Measurements from ENCODE around the gene GHRHR.

GHRHR gene

GRCh38 chr7:30937416-30937815 is 26.3 kb upstream of the GHRHR start:
- Histone ChIP-seq H3K27ac (ENCODE audit: low read depth, low read length) (no peak overlapping the region), H3K4me1 (ENCODE audit: control insufficient read depth, low read length) (no peaks in the 10 kb centered on the region), H4K20me1 (ENCODE audit: control insufficient read depth, insufficient read depth, low read depth, low read length) (no peaks in the 10 kb centered on the region), H3K27me3 (ENCODE audit: control insufficient read depth, low read length) (peaks cover 9% of the 10 kb centered on the region), H3K4me2 (ENCODE audit: low read length) (no peak overlapping the region), H3K9me3 (ENCODE audit: control insufficient read depth, insufficient read depth, low read length) (no peaks in the 10 kb centered on the region), H3K4me3 (ENCODE audit: low read length) (no peak overlapping the region), H3K36me3 (ENCODE audit: control insufficient read depth, low read length) (no peaks in the 10 kb centered on the region), H3K9me2 (replicated peaks; ENCODE audit: control insufficient read depth, low read length) (no peaks in the 10 kb centered on the region), H3F3A (ENCODE audit: control insufficient read depth, insufficient read depth) (no peaks in the 10 kb centered on the region), H3K79me2 (ENCODE audit: control insufficient read depth, low read length) (no peaks in the 10 kb centered on the region)
- TF ChIP-seq CTCF (IDR thresholded peaks at IDR 0.05; ENCODE audit: low read depth, low read length, poor library complexity, severe bottlenecking) (no peak), EZH2phosphoT487 (IDR thresholded peaks at IDR 0.05; ENCODE audit: borderline replicate concordance, low read length) (no peak)

GRCh38 chr7:30938435-30939316 is 25.1 kb upstream of the GHRHR start:
- Histone ChIP-seq H3F3A (ENCODE audit: control insufficient read depth, insufficient read depth) (no peaks in the 10 kb centered on the region), H3K4me3 (ENCODE audit: low read length) (no peak overlapping the region), H3K79me2 (ENCODE audit: control insufficient read depth, low read length) (no peaks in the 10 kb centered on the region), H3K4me1 (ENCODE audit: control insufficient read depth, low read length) (no peaks in the 10 kb centered on the region), H3K4me2 (ENCODE audit: low read length) (no peak overlapping the region), H3K27me3 (ENCODE audit: control insufficient read depth, low read length) (peaks cover 13% of the 10 kb centered on the region), H3K36me3 (ENCODE audit: control insufficient read depth, low read length) (no peaks in the 10 kb centered on the region), H4K20me1 (ENCODE audit: control insufficient read depth, insufficient read depth, low read depth, low read length) (no peaks in the 10 kb centered on the region), H3K9me3 (ENCODE audit: control insufficient read depth, insufficient read depth, low read length) (no peaks in the 10 kb centered on the region), H3K27ac (ENCODE audit: low read depth, low read length) (no peak overlapping the region), H3K9me2 (replicated peaks; ENCODE audit: control insufficient read depth, low read length) (no peaks in the 10 kb centered on the region)
- TF ChIP-seq EZH2phosphoT487 (IDR thresholded peaks at IDR 0.05; ENCODE audit: borderline replicate concordance, low read length) (no peak), CTCF (IDR thresholded peaks at IDR 0.05; ENCODE audit: low read depth, low read length, poor library complexity, severe bottlenecking) (peak; percentile 98)

- Histone ChIP-seq H3K4me2 (ENCODE audit: low read length) (no peak overlapping the region), H3K9me3 (ENCODE audit: control insufficient read depth, insufficient read depth, low read length) (no peaks in the 10 kb centered on the region), H3K4me1 (ENCODE audit: control insufficient read depth, low read length) (no peaks in the 10 kb centered on the region), H3F3A (ENCODE audit: control insufficient read depth, insufficient read depth) (no peaks in the 10 kb centered on the region), H3K36me3 (ENCODE audit: control insufficient read depth, low read length) (no peaks in the 10 kb centered on the region), H3K4me3 (ENCODE audit: low read length) (no peak overlapping the region), H3K79me2 (ENCODE audit: control insufficient read depth, low read length) (no peaks in the 10 kb centered on the region), H3K27me3 (ENCODE audit: control insufficient read depth, low read length) (peaks cover 13% of the 10 kb centered on the region), H3K27ac (ENCODE audit: low read depth, low read length) (no peak overlapping the region), H3K9me2 (replicated peaks; ENCODE audit: control insufficient read depth, low read length) (no peaks in the 10 kb centered on the region), H4K20me1 (ENCODE audit: control insufficient read depth, insufficient read depth, low read depth, low read length) (no peaks in the 10 kb centered on the region)
- no peak for TF ChIP-seq EZH2phosphoT487 (IDR thresholded peaks at IDR 0.05; ENCODE audit: borderline replicate concordance, low read length)
- no peak for TF ChIP-seq CTCF (IDR thresholded peaks at IDR 0.05; ENCODE audit: low read depth, low read length, poor library complexity, severe bottlenecking)
These were observed 22.0 kb upstream of the GHRHR start for GRCh38 chr7:30941582-30942323.
